GM23338 (cell line): Measurements from ENCODE around the gene RGL3. TPM values are rescaled to one million over a fixed set of nuclear protein-coding genes. Genes with fewer than 3 reads are reported as not detected.

ENCODE experiments used
- ATAC-seq: fragments of 200-7000 bp; cut with Tn5 transposase; 3 replicates; pipeline ENCODE4 v1.9.1; 2020
- DNase-seq: peaks from one replicate; pipeline ENCODE4 v3.0.0-alpha.2; 2015; ENCODE audit warnings: low spot score
- H2AFZ ChIP-seq: fragments of 200-600 bp; sonication (generic); 2 replicates; pipeline ENCODE4 v1.8.0; 2016; ENCODE audit warnings: antibody characterized with exemption, mild to moderate bottlenecking, moderate library complexity
- H3F3A ChIP-seq: fragments of 200-600 bp; sonication (generic); replicated peaks from 2 replicates; pipeline ENCODE4 v1.8.0; 2017; ENCODE audit warnings: antibody characterized with exemption, mixed run types, low read depth
- H3K27ac ChIP-seq: fragments of 200-600 bp; sonication (generic); 2 replicates; pipeline ENCODE4 v1.6.1; 2016; ENCODE audit warnings: low read depth
- H3K27me3 ChIP-seq: fragments of 200-600 bp; sonication (generic); 2 replicates; pipeline ENCODE4 v1.8.0; 2016; ENCODE audit warnings: mild to moderate bottlenecking, mixed run types, moderate library complexity; ENCODE audit not compliant: insufficient read depth
- H3K36me3 ChIP-seq: fragments of 200-600 bp; sonication (generic); 2 replicates; pipeline ENCODE4 v1.8.0; 2016; ENCODE audit warnings: mild to moderate bottlenecking; ENCODE audit not compliant: insufficient read depth
- H3K4me1 ChIP-seq: fragments of 200-600 bp; sonication (generic); 2 replicates; pipeline ENCODE4 v1.8.0; 2016; ENCODE audit warnings: mild to moderate bottlenecking, moderate library complexity; ENCODE audit not compliant: insufficient read depth
- H3K4me2 ChIP-seq: fragments of 200-600 bp; sonication (generic); 2 replicates; pipeline ENCODE4 v1.7.1; 2017; ENCODE audit warnings: mixed run types
- H3K4me3 ChIP-seq: fragments of 200-600 bp; sonication (generic); 2 replicates; pipeline ENCODE4 v1.6.1; 2016; ENCODE audit warnings: mixed run types
- H3K79me2 ChIP-seq: fragments of 200-600 bp; sonication (generic); replicated peaks from 2 replicates; pipeline ENCODE4 v1.8.0; 2017; ENCODE audit warnings: mild to moderate bottlenecking; ENCODE audit not compliant: insufficient read depth
- H3K9me2 ChIP-seq: fragments of 200-600 bp; sonication (generic); 2 replicates; pipeline ENCODE4 v1.8.0; 2017; ENCODE audit not compliant: insufficient read depth
- H4K20me1 ChIP-seq: fragments of 200-600 bp; sonication (generic); replicated peaks from 2 replicates; pipeline ENCODE4 v1.8.0; 2017; ENCODE audit warnings: mild to moderate bottlenecking; ENCODE audit not compliant: insufficient read depth
- H3K27ac Mint-ChIP-seq: 2 replicates; pipeline ENCODE4 v1.8.0; 2020; ENCODE audit warnings: inconsistent platforms, mild to moderate bottlenecking, moderate library complexity, mixed read lengths
- H3K27me3 Mint-ChIP-seq: 3 replicates; pipeline ENCODE4 v1.8.0; 2022; ENCODE audit warnings: low read depth, mild to moderate bottlenecking, moderate library complexity, mixed read lengths, inconsistent platforms; ENCODE audit not compliant: insufficient read depth, poor library complexity
- H3K36me3 Mint-ChIP-seq: 3 replicates; pipeline ENCODE4 v1.8.0; 2021; ENCODE audit warnings: low read depth, mild to moderate bottlenecking, inconsistent platforms, moderate library complexity, mixed read lengths
- H3K4me1 Mint-ChIP-seq: 3 replicates; pipeline ENCODE4 v1.8.0; 2020; ENCODE audit warnings: mild to moderate bottlenecking, inconsistent platforms, mixed read lengths
- H3K4me3 Mint-ChIP-seq: 3 replicates; pipeline ENCODE4 v1.8.0; 2021; ENCODE audit warnings: moderate library complexity, mild to moderate bottlenecking, inconsistent platforms, mixed read lengths
- H3K9me3 Mint-ChIP-seq: 3 replicates; pipeline ENCODE4 v1.8.0; 2020; ENCODE audit warnings: moderate library complexity, mild to moderate bottlenecking, inconsistent platforms, mixed read lengths
- CREB1 ChIP-seq: fragments of 250-450 bp; sonication (Bioruptor Pico); IDR thresholded peaks from 2 replicates; pipeline ENCODE4 v1.5.0; 2020; ENCODE audit warnings: low read depth, mild to moderate bottlenecking, moderate library complexity
- CTCF ChIP-seq, 2 experiments: fragments of 200-600 bp in 1 of 2; sonication (generic) in 1 of 2; conservative IDR thresholded peaks; 2 replicates each; pipeline versions ENCODE4 v1.5.1 to v1.6.1; 2016 to 2017; ENCODE audit warnings: antibody characterized with exemption in 2 of 2, low read depth in 2 of 2, mild to moderate bottlenecking in 2 of 2, moderate library complexity in 1 of 2
- ETS1 ChIP-seq: IDR thresholded peaks from 2 replicates; pipeline ENCODE4 v1.6.1; 2016; ENCODE audit warnings: antibody characterized with exemption
- EZH2 ChIP-seq: fragments of 200-600 bp; sonication (generic); IDR thresholded peaks from one replicate; pipeline ENCODE4 v1.8.0; 2017; ENCODE audit warnings: antibody characterized with exemption, mild to moderate bottlenecking, low read depth; ENCODE audit not compliant: unreplicated experiment
- JUNB ChIP-seq: IDR thresholded peaks from one replicate; pipeline ENCODE4 v1.6.1; 2016; ENCODE audit warnings: antibody characterized with exemption; ENCODE audit not compliant: unreplicated experiment
- POLR2AphosphoS5 ChIP-seq: IDR thresholded peaks from 2 replicates; pipeline ENCODE4 v1.6.1; 2016; ENCODE audit warnings: antibody characterized with exemption, low read depth
- REST ChIP-seq: IDR thresholded peaks from one replicate; pipeline ENCODE4 v1.6.1; 2018; ENCODE audit warnings: antibody characterized with exemption; ENCODE audit not compliant: unreplicated experiment
- STAT1 ChIP-seq: IDR thresholded peaks from one replicate; pipeline ENCODE4 v1.6.1; 2016; ENCODE audit warnings: antibody characterized with exemption; ENCODE audit not compliant: unreplicated experiment
- ZNF331 ChIP-seq: fragments of 250-450 bp; sonication (Bioruptor Pico); IDR thresholded peaks from 2 replicates; pipeline ENCODE4 v1.5.0; 2020; ENCODE audit warnings: low read depth, mild to moderate bottlenecking, moderate library complexity
- polyA plus RNA-seq: library from polyadenylated mRNA; unstranded; fragments of >200 nt; fragmentation: Nextera tagmentation; extraction: Ambion mirVana; gene quantifications from 2 replicates; pipeline ENCODE4 v1.2.1, GENCODE V29; 2016
- total RNA-seq: library from RNA; depleted of rRNA; stranded (reverse); fragments of >200 nt; shearing (Covaris generic); gene quantifications from 2 replicates; pipeline ENCODE4 v1.2.3, GENCODE V29; 2014

RGL3 gene
- total and polyA plus RNA-seq, 2 experiments from 2014 or later, result 48.8 to 49.4 TPM

- no peaks in the 10 kb centered on the region for H3K27me3 ChIP-seq
- H3K4me2 ChIP-seq, result no peak overlapping the region
- DNase-seq, result no peak
- peaks cover 2% of the 10 kb centered on the region for H3K27me3 Mint-ChIP-seq
- TF ChIP-seq EZH2 (no peak), ZNF331 (CRISPR knock-in tag) (no peak), REST (no peak), STAT1 (no peak), POLR2AphosphoS5 (no peak), ETS1 (no peak), CREB1 (CRISPR knock-in tag) (no peak)
- peaks cover 60% of the 10 kb centered on the region for H3K36me3 Mint-ChIP-seq
- H3K27ac Mint-ChIP-seq, result peak overlapping the region; percentile 59; the same call in 1 of the 2 replicates
- no peaks in the 10 kb centered on the region for H3F3A ChIP-seq
- no peaks in the 10 kb centered on the region for H3K4me1 ChIP-seq
- H3K79me2 ChIP-seq, result no peaks in the 10 kb centered on the region
- peaks cover 3% of the 10 kb centered on the region; the same call in 2 of the 3 replicates for H3K4me1 Mint-ChIP-seq
- H3K4me3 ChIP-seq, result no peak overlapping the region
- H3K36me3 ChIP-seq, result peaks cover 22% of the 10 kb centered on the region
- no peak overlapping the region for H3K4me3 Mint-ChIP-seq
- no peaks in the 10 kb centered on the region for H3K9me2 ChIP-seq
- H3K9me3 Mint-ChIP-seq, result no peaks in the 10 kb centered on the region; the same call in 2 of the 3 replicates
- H4K20me1 ChIP-seq, result peaks cover 3% of the 10 kb centered on the region; the same call in 1 of the 2 replicates
- no peak overlapping the region for H2AFZ ChIP-seq
- no peak overlapping the region for H3K27ac ChIP-seq
- no peak for ATAC-seq
Observed at GRCh38 chr19:11444059-11444458, 24.9 kb upstream of the RGL3 start.

GRCh38 chr19:11437955-11438354, 18.8 kb upstream of the RGL3 start:
- DNase-seq, result no peak
- no peaks in the 10 kb centered on the region for H3K9me2 ChIP-seq
- peak overlapping the region; percentile 99 for H3K4me3 Mint-ChIP-seq
- no peak for TF ChIP-seq CTCF (conservative IDR thresholded peaks at IDR 0.05; ENCODE audit: low read depth in 2 of 2)
- no peak for TF ChIP-seq JUNB
- no peak for TF ChIP-seq POLR2AphosphoS5

More at GRCh38 chr19:11437955-11438354, 18.8 kb upstream of the RGL3 start:
- Histone ChIP-seq H3K4me3 (no peak overlapping the region), H3K27me3 (no peaks in the 10 kb centered on the region), H3K36me3 (peaks cover 37% of the 10 kb centered on the region), H3K4me2 (no peak overlapping the region), H4K20me1 (peaks cover 3% of the 10 kb centered on the region; the same call in 1 of the 2 replicates), H3K79me2 (peaks cover 19% of the 10 kb centered on the region), H3K4me1 (peaks cover 11% of the 10 kb centered on the region; the same call in 1 of the 2 replicates), H2AFZ (no peak overlapping the region), H3F3A (peaks cover 5% of the 10 kb centered on the region; the same call in 1 of the 2 replicates), H3K27ac (no peak overlapping the region)
- Mint-ChIP-seq H3K36me3 (peaks cover 69% of the 10 kb centered on the region), H3K4me1 (peaks cover 6% of the 10 kb centered on the region; the same call in 2 of the 3 replicates), H3K9me3 (no peaks in the 10 kb centered on the region; the same call in 2 of the 3 replicates), H3K27ac (no peak overlapping the region), H3K27me3 (peaks cover 15% of the 10 kb centered on the region)
- no peak for ATAC-seq
